HG03066 (cell line): ENCODE measurements around the gene TMEM207.
"Not testable (repeated sequence)": the region's sequence is repeated elsewhere in the genome, so short reads cannot be mapped to it uniquely, and the experiment has no call there.

ENCODE experiments used
- ATAC-seq: cut with Tn5 transposase; IDR thresholded peaks from one replicate; pipeline ENCODE4 v1.9.1; 2021; ENCODE audit warnings: low read depth; ENCODE audit not compliant: unreplicated experiment

Gene TMEM207

GRCh38 chr3:190449801-190450200, at the start of gene TMEM207:
TSS of gene TMEM207 (minus strand) at chr3:190449901. CDS start at chr3:190449809, 92 bp downstream.
- ATAC-seq: no peak

- no peak for ATAC-seq
Observed at GRCh38 chr3:190499122-190499521, 49.4 kb upstream of the TMEM207 start.

- ATAC-seq: no peak
Observed at GRCh38 chr3:190498293-190498692, 48.6 kb upstream of the TMEM207 start.

GRCh38 chr3:190497811-190498210, 48.1 kb upstream of the TMEM207 start:
- ATAC-seq: no peak

- ATAC-seq: no peak
Observed at GRCh38 chr3:190496859-190497258, 47.2 kb upstream of the TMEM207 start.

- no peak for ATAC-seq
Observed at GRCh38 chr3:190495796-190496195, 46.1 kb upstream of the TMEM207 start.

GRCh38 chr3:190495354-190495753, 45.7 kb upstream of the TMEM207 start:
- ATAC-seq: no peak

- ATAC-seq: no peak
Observed at GRCh38 chr3:190494907-190495306, 45.2 kb upstream of the TMEM207 start.

- no peak for ATAC-seq
Observed at GRCh38 chr3:190492966-190493365, 43.3 kb upstream of the TMEM207 start.

GRCh38 chr3:190492129-190492528, 42.4 kb upstream of the TMEM207 start:
- no peak for ATAC-seq

GRCh38 chr3:190491533-190492054, 41.9 kb upstream of the TMEM207 start:
- ATAC-seq: no peak

- ATAC-seq: no peak
Observed at GRCh38 chr3:190486908-190487607, 37.4 kb upstream of the TMEM207 start.

GRCh38 chr3:190486533-190486864, 36.8 kb upstream of the TMEM207 start:
- ATAC-seq: no peak

- ATAC-seq: no peak
Observed at GRCh38 chr3:190485830-190486532, 36.3 kb upstream of the TMEM207 start.

- no peak for ATAC-seq
Observed at GRCh38 chr3:190481779-190482178, 32.1 kb upstream of the TMEM207 start.

- not testable (repeated sequence) for ATAC-seq
Observed at GRCh38 chr3:190473261-190473660, 23.6 kb upstream of the TMEM207 start.

- ATAC-seq: no peak
Observed at GRCh38 chr3:190467922-190468321, 18.2 kb upstream of the TMEM207 start.

- ATAC-seq: no peak
Observed at GRCh38 chr3:190458040-190458439, 8.3 kb upstream of the TMEM207 start.

- ATAC-seq: no peak
Observed at GRCh38 chr3:190456770-190457169, 7.1 kb upstream of the TMEM207 start.

- no peak for ATAC-seq
Observed at GRCh38 chr3:190455828-190456227, 6.1 kb upstream of the TMEM207 start.

GRCh38 chr3:190448256-190448655, 1.4 kb downstream of the TMEM207 start:
- ATAC-seq: no peak
